Measurements from ENCODE around the gene AFDN. TPM values are rescaled to one million over a fixed set of nuclear protein-coding genes. Genes with fewer than 3 reads are reported as not detected.

AFDN gene
- polyA plus RNA-seq, 3 donors: 186 to 250 (median 186) TPM

DNA sequence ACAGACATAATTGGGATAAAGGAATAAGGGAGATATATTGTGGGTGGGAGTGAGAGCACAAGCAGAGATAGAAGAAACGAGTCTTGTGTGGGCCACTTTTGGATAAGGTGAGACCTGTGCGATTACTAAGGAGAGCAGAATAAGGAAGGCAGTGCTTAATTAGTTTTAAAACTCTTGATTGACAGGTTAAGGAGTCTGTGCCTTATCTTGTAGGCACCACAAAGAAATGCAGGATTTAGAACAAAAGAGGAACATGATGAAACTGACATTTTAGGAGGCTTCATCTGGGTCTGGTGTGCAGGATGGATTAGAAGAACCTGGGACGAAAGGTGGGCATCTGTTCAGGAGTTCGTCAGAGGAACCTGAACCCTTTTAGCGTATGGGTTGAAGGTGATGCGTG, 100.5 kb downstream of the AFDN start:
- DNase-seq (ENCODE audit: extremely low read depth in 1 of 11, low read depth in 9 of 11, low spot score in 4 of 11): no peak

DNA sequence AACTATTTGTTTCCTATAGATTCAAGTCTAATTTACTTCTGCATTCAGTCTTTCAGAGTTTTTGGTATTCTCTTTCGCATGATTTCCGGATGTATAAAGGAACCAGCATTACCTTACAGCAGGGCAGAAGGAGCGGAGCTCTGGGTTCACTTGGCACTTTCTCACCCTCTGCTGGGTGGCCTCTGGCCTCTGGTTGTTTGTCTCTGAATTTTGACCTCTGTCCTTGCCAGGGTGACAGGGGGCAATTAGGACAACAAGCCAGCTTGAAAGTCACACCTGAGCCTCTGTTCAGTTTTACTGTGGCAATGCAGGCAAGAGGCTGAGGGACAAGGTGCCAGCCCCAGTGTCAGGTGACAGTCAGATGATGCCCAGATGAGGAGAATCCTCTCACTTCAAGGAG, 101.4 kb downstream of the AFDN start:
- no peak for DNase-seq (ENCODE audit: extremely low read depth in 1 of 11, low read depth in 9 of 11, low spot score in 4 of 11)

DNA sequence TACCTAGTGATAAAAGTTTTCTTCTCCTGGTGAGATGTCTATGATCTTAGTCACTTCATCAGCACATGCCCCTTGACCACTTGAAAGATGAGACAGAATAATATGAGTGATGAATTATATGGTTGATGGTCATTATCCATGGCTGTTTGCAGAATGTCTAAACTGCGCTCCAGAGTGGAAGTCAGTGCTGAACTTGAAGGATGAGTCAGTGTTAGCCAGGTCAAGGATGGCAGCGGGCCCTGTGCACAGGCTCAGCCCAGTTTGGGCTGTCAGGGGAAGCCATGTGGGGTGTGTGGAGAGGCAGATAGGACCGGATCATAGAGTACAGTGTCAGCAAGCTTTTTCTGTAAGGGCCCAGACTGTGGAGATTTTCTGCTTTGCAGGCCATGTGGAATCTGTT, 103.6 kb downstream of the AFDN start:
- DNase-seq (ENCODE audit: extremely low read depth in 1 of 11, low read depth in 9 of 11, low spot score in 4 of 11): no peak

DNA sequence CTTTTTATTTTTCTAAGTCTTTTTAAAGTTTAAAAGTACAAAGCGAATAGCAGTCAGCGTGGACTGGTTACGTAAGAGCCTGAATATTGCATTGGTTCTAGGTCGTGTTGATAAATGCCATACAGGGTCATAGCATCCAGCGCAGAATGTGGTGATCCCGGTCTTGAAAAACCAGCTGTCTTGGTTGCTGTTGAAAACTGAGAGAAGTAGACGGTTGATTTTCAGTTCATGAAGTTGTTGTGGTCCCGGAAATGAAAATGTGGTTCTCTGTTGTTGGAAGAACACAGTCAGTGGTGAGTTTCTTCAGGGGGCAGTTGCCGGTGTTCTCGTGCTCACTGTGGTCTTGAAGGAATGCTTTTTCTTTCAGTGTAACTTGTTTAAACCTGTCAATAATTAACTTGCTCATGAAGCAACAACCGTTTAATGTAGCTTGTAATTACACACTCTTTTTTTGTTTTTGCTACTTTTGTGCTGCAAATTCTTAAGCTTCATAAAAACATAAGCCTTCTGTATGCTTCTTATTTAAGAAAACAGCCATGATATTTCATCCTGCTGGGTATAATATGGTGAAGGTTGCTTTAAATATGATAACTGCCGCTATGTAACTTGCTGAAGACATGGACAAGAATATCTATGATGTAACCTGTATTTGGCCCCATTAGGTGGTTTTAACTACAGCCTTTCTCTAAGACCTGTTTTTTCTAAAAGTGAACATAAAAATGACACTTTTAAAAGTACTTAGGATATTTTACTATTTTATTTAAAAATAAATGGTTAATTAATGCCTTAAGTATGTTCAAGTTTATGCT, 106.0 kb downstream of the AFDN start:
- DNase-seq (ENCODE audit: extremely low read depth in 1 of 11, low read depth in 9 of 11, low spot score in 4 of 11): peak in 7 of 11 donors; percentile 26 to 67 (median 45)

DNA sequence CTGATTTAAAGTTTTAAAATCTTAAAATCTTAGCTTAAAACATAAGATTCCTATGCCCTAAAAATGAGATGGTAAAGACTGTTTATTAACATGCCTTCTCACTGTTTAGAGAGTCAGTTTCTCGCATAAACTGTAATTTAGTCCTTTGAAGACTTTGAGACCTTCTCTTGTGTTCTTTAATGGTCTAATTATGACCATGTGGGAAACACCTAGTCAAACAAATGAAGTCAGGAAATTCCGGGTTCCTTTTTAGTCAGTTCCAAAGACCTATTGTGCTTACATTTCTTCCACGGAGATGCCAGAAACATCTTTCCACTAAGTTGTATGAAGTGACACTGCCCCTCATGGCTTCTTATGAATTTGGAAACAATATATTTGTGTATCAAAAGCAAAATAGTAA, 106.6 kb downstream of the AFDN start:
- DNase-seq (ENCODE audit: extremely low read depth in 1 of 11, low read depth in 9 of 11, low spot score in 4 of 11): peak in 1 of 11 donors; percentile 8

DNA sequence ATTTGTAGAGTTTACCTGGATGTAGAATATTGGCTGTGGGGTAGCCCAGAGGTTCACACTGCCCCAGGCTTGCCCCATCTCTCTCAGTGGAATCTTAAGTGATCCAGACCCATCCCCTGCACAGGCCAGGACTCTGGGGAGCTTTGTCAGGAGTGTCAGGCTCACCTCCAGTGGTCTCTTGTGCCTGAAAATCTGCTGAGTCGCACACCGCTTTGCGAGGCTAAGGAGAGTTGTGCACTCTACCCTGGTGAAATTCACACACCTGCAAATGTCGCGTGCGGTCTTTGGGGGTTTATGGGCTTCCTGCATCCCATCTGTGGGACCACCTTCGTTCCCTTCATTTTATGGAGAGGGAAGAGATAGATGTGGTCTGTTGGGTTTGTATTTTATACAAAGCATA, 107.1 kb downstream of the AFDN start:
- DNase-seq (ENCODE audit: extremely low read depth in 1 of 11, low read depth in 9 of 11, low spot score in 4 of 11): no peak

DNA sequence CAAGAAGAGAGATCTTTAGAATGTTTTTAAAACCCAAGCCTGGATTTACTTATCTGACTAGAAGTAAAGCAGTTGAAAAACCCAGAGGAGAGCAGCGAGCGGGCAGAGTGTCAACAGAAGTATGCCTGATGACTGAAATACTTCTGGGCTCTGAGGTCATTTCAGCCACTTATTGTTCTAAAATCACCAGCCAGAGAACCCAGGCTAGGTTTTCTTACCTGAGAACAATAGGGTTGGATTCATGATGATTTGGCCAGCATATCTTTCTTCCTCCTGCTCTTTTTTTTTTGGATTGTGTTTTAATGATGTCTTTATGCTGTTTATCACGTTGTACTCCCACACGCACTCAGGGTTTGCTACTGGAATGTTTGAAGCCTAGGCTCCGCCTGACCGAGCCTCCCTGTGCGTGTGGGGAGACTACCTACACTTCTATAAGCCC, 107.7 kb downstream of the AFDN start:
- DNase-seq (ENCODE audit: extremely low read depth in 1 of 11, low read depth in 9 of 11, low spot score in 4 of 11): peak in 7 of 11 donors; percentile 18 to 55 (median 28)

DNA sequence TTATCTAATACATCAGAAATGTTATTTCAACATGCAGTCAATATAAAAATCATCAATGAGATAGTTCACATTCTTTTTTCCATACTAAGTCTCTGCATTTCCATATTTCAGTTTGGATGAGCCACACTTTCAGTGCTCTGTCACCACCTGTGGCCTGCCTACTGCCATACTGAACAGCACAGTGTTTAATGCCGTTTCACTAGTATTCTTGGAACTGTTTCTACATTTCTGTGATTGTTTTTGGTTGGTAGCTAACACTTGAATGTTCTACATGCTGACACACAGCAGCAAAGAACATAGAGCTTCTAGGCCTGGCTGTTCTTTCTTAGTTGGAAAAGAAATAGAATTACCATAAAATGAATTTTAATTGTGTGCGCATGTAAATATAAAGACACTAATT, 109.3 kb downstream of the AFDN start:
- DNase-seq (ENCODE audit: extremely low read depth in 1 of 11, low read depth in 9 of 11, low spot score in 4 of 11): no peak

DNA sequence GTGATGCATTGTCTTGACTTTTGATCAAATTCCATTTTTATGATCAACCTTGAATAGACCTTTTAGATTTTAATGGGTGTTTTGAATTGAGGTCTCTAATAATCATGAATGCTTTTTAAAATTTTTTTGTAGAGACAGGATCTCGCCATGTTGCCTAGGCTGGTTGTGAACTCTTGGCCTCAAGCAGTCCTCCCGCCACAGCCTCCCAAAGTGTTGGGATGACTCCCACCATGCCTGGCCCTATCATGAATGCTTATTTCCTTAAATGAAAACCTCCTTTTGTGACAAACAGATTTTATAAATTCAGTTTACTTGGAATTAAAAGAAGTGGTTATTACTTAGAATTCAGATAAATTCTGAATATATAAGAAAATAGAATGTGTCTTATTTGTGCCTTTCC, 110.6 kb downstream of the AFDN start:
- no peak for DNase-seq (ENCODE audit: extremely low read depth in 1 of 11, low read depth in 9 of 11, low spot score in 4 of 11)

DNA sequence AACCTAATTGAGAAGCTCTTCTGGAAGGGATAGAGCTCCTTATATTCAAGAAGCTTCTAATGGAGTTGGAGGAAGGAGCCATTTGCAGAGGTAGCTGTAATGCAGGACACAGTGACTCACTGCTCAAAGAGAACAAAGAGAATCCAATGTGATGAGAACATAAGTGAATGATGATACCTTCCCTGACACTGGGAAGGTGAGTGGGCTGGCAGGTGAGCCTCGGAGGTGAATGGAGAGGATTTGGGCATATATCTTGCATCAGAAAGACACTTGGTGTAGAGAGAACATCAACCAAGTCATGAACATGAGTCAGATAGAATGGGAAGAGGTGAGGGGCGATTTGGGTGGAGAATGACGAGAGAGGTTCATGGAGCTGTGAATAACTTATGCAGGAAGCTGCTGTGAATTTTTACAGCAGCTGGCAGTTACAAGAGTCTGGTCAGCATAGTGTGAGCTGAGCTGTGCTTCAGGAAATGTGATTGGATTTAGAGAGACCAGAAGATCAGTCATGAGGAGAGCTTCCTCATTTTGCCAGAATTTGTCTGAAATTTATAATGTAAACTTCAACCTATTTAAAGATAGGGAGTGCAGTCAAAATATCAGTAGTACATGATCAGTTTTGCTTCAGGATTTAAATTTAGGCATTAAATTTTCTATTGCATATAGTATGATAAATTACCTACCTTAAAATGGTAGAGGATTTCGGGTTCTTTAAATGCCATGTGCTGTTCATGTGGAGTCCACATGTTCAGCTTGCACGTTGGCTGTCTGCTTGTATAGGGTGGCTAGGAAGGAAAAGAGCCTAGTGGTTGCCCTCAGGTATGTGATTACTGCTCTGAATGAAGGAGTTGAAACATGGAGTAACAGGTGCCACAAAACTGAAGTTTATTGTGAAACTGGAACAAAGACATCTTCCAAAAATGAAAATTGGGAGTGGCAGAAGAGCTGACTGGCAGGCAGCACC, 111.5 kb downstream of the AFDN start:
- DNase-seq (ENCODE audit: extremely low read depth in 1 of 11, low read depth in 9 of 11, low spot score in 4 of 11): no peak

DNA sequence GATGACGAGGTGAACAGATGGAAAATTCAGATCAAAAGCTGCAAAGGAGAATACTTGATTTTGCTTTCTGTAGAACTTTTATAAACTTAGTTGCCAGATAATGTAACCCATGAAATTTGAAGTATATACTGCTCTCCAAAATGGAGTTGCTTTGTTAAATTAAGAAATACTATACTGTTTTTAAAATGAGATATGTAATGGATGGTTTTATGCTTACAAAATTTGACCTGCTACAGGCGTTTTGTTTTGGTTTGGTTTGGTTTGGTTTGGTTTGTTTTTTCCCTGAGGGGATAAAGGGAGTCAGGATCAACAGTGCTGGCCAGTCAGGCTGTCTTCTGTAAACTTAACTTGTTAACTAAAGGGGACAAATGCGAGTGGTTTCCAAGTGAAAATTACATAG, 115.1 kb downstream of the AFDN start:
- DNase-seq (ENCODE audit: extremely low read depth in 1 of 11, low read depth in 9 of 11, low spot score in 4 of 11): no peak

DNA sequence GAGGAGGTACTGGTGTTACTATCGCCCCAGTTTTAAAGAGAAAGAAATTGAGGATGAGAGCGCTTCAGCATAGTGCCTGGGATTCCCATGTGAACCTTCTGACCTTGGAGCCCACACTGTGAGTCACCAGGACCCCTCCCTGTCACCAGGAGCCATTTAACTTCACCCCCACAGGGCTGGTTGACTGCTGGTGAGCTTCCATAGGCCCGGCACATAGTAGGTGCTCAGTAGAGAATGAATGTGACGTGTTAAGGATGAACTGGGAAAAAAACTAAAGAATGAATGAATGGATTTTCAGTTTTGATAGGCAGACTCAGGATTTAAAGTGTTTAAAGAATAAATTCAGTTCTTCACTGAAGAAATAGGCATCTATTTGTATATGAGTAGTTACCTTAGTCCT, 117.4 kb downstream of the AFDN start:
- no peak for DNase-seq (ENCODE audit: extremely low read depth in 1 of 11, low read depth in 9 of 11, low spot score in 4 of 11)

DNA sequence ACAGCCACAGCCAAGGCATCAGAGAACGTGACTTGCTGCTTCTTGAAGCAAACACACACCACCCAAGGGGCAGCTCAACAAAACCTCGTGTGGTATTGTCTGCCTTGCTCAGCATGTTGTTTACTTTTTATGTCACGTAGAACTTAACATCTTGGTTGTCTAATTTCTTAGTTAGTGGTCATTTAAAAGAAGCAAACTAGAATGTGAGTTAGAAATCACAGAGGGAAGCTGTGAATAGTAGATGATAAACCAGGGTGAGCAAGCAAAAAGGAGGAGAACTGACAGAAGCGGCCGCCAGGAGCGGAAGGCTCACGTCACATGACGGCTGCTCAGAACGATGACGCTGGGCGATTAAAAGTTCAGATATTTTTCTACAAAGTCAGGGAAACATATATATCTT, 119.3 kb downstream of the AFDN start:
- DNase-seq (ENCODE audit: extremely low read depth in 1 of 11, low read depth in 9 of 11, low spot score in 4 of 11): no peak

DNA sequence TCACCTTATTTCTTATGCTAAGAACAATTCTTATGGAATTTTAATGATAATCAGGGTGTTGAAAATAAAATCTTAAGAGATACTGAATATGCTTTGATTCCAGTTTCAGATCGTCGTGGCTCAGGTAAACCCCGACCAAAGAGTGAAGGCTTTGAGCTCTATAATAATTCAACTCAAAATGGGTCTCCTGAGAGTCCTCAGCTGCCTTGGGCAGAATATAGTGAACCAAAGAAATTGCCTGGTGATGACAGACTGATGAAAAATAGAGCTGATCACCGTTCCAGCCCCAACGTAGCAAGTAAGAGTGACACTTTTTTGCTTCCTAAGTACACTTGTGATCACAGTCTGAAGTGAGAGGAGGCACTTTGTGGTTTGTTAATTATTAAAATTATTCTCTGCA, 119.9 kb downstream of the AFDN start:
- DNase-seq (ENCODE audit: extremely low read depth in 1 of 11, low read depth in 9 of 11, low spot score in 4 of 11): no peak

DNA sequence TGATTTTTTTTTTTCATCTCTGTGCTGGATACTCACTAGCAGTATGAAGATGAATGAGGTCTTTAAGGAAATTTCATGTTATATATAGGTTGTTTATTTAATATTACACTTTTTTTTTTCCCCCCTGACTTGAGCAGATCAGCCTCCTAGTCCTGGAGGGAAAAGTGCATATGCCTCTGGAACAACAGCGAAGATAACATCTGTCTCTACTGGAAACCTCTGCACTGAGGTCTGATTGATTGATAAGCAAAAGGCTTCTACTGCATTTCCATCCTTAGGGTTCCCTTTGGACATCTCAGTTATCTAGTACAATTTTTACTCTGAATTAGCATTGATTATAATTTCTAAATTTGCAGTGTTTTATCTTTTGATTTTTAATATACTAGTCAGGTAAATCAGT, 121.0 kb downstream of the AFDN start:
- no peak for DNase-seq (ENCODE audit: extremely low read depth in 1 of 11, low read depth in 9 of 11, low spot score in 4 of 11)

DNA sequence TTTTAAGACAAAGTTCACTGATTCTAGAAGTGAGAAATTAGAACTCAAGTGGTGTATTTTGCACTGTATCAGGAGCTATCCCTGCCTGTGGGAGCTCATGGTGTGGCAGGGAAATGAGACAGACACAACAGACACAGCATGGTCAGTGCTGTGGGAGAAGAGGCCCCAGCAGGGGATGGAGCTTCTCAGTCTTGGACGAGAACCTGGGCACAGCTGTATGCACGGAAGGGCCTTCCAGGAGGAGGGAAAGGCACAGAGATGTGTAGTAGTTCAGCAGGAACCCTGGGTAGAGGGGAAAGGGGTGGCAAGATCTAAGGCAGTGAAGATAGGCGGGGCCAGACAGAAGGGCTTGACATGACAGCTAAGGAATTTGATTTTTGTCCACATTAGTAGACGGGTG, 122.0 kb downstream of the AFDN start:
- DNase-seq (ENCODE audit: extremely low read depth in 1 of 11, low read depth in 9 of 11, low spot score in 4 of 11): no peak

DNA sequence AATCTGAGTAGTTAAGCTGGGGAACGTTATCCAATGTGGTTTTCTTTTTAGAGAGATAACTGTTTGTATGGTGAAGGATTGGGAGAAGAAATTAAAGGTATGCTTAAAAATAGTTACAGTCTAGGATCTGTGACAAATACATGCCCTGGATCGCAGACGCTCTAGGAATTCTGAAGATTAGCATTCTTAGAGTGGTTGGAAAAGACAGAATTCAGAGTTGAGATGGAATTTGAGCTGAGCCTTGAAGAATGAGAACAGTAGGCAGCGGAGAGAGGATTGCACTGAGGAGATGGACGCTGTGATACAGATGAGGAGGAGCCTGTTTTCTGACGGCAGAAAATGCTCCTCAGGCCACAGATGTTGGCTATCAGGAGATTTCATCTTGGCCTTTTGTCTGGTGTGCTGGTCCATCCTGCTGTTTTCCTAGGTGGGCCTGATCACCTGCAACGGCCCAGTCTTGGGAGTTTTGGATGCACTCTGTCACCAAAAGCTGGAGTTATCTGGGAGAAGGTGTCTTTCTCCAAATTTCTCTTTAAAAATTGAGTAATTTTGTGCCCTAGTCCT, 122.5 kb downstream of the AFDN start:
- no peak for DNase-seq (ENCODE audit: extremely low read depth in 1 of 11, low read depth in 9 of 11, low spot score in 4 of 11)

DNA sequence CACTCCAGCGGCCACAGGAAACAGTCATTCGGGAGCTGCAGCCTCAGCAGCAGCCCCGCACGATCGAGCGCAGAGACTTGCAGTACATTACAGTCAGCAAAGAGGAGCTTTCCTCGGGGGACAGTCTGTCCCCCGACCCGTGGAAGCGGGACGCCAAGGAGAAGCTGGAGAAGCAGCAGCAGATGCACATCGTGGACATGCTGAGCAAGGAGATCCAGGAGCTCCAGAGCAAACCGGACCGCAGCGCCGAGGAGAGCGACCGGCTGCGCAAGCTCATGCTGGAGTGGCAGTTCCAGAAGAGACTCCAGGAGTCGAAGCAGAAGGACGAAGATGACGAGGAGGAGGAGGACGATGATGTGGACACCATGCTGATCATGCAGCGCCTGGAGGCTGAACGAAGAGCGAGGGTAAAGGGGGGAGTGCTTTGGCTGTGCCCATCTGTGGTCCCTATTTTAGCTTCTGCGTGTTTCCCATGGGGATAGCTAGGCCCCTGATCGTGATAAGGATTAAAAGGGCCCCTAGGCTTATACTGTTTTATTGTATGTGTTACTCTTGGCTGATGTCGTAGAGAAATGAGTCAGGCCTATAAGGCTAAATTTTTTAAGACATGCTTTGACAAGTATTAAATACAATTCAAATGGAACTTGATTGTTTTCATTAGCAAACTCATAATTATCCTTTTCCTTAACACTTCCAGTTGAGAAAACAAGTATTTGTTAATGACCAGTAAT, 125.2 kb downstream of the AFDN start:
- no peak for DNase-seq (ENCODE audit: extremely low read depth in 1 of 11, low read depth in 9 of 11, low spot score in 4 of 11)

DNA sequence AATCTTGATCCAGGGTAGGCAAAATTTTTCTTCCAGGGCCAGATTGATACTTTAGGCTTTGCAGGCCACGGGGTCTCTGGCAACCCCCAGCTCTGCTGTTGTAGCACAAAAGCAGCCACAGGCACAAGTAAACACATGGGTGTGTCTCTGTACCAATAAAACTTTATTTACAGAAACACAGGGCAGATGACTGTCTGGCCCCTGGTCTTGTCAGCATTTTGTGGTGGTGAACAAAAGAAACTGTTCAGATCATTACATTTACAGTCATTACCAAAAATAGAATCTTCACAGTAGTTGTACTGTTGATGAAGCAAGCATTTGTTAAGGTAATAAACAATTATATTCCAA, 125.8 kb downstream of the AFDN start:
- no peak for DNase-seq (ENCODE audit: extremely low read depth in 1 of 11, low read depth in 9 of 11, low spot score in 4 of 11)
